Measurements from ENCODE around the gene NRP1.

NRP1 gene

DNA sequence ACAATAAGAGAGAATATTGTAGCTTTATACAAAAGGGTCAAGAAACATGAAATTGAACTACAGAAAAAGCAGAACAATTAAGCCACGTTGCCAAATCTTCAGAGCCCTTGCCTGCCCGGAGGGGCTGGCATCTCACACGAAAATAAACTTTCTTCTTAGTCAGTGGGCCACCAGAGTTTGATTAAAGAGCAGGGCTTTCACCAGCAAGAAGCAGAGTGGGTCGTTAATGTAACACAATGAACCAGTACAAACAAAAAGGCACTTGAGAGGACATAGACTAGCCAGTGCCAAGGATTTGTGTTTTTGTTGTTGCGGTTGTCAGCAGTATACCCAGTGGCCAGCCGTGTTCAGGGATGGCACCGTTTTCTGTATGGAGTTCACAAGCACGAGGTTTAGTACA, 155.4 kb downstream of the NRP1 start:
- no peak for TF ChIP-seq CTCF (IDR thresholded peaks at IDR 0.05; ENCODE audit: borderline replicate concordance, control extremely low read depth, extremely low read depth, insufficient read depth, missing control alignments)

GRCh38 chr10:33178026-33178755, 156.3 kb downstream of the NRP1 start:
- DNase-seq (ENCODE audit: low spot score) = no peak
- in situ Hi-C loops (cut with MboI; ENCODE audit: low sequenced_read_pairs, unreplicated experiment) = no loop called here
- no peak for TF ChIP-seq CTCF (IDR thresholded peaks at IDR 0.05; ENCODE audit: borderline replicate concordance, control extremely low read depth, extremely low read depth, insufficient read depth, missing control alignments)

More for the DNA sequence above, 155.4 kb downstream of the NRP1 start:
- in situ Hi-C loops (cut with MboI; ENCODE audit: low sequenced_read_pairs, unreplicated experiment) = no loop called here
- no peak for DNase-seq (ENCODE audit: low spot score)

DNA sequence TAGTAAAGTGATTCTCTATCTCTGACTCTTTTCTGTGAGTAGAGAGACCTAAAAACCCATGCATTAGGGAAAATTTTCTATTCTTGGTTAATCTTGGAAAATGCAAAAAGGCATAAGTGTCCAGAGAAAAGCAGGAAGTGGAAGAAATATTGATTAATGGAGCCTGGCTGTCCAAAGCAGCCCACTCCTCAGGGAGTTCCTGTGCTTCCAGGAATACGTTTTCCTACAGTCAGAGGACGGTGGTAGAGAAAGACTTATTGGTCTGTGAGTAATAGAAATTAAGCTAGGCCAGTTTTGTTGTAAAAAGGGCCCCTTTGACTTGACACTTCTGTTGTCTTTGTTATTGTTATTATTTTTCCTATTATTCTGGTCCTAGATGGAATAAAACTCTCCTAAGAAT, 157.8 kb downstream of the NRP1 start:
- no peak for TF ChIP-seq CTCF (IDR thresholded peaks at IDR 0.05; ENCODE audit: borderline replicate concordance, control extremely low read depth, extremely low read depth, insufficient read depth, missing control alignments)
- DNase-seq (ENCODE audit: low spot score) = no peak
- in situ Hi-C loops (cut with MboI; ENCODE audit: low sequenced_read_pairs, unreplicated experiment) = no loop called here

GRCh38 chr10:33174674-33175434, 159.6 kb downstream of the NRP1 start:
- no peak for TF ChIP-seq CTCF (IDR thresholded peaks at IDR 0.05; ENCODE audit: borderline replicate concordance, control extremely low read depth, extremely low read depth, insufficient read depth, missing control alignments)
- no peak for DNase-seq (ENCODE audit: low spot score)
- in situ Hi-C loops (cut with MboI; ENCODE audit: low sequenced_read_pairs, unreplicated experiment) = no loop called here

GRCh38 chr10:33165911-33166310, 168.6 kb downstream of the NRP1 start:
- in situ Hi-C loops (cut with MboI; ENCODE audit: low sequenced_read_pairs, unreplicated experiment) = no loop called here

More at GRCh38 chr10:33165911-33166310, 168.6 kb downstream of the NRP1 start:
- no peak for TF ChIP-seq CTCF (IDR thresholded peaks at IDR 0.05; ENCODE audit: borderline replicate concordance, control extremely low read depth, extremely low read depth, insufficient read depth, missing control alignments)
- DNase-seq (ENCODE audit: low spot score) = no peak

Data from GM13976 (cell line).